ENCODE data around the gene UROC1.

The UROC1 gene

DNA sequence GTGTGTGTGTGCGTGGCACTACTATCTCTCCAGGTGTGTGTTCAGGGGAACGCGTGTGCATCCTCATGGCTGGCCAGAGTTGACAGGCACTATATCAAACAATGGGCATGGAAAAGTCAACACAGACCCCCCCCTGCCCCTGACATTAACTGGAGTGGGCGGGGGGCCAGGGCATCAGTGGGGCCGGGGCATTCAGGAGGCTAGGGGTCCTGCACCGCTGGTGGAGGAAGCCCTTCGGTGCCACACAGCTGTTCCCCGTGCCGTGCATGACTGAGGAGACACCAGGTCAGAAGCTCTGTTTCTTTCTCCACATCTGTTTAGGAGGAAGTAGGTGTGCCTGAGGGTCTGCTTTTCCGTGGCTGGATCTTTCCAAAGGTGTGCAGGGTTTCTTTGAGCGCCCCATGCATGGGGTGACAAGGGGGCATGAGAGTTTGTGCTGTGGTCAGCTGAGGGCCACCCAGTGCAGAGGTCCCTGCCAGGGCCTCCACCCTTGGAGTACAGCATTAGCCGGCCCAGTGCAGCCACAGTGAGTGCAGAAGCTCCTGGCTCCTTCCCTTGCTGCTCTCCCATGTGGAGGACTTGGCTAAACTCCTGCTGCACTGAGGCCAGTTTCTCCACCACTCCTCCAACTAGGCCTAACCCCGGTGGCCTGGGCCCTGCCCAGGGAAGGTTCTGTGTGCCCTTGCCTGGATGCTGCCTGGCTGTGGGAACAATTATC, 33.7 kb upstream of the UROC1 start:
- Mint-ChIP-seq H3K4me1 (ENCODE audit: low read depth) (peaks cover 5% of the 10 kb centered on the region), H3K27me3 (ENCODE audit: low read depth) (no peaks in the 10 kb centered on the region), H3K9me3 (no peaks in the 10 kb centered on the region), H3K27ac (no peak overlapping the region), H3K4me3 (no peak overlapping the region), H3K36me3 (ENCODE audit: low read depth) (no peaks in the 10 kb centered on the region)

DNA sequence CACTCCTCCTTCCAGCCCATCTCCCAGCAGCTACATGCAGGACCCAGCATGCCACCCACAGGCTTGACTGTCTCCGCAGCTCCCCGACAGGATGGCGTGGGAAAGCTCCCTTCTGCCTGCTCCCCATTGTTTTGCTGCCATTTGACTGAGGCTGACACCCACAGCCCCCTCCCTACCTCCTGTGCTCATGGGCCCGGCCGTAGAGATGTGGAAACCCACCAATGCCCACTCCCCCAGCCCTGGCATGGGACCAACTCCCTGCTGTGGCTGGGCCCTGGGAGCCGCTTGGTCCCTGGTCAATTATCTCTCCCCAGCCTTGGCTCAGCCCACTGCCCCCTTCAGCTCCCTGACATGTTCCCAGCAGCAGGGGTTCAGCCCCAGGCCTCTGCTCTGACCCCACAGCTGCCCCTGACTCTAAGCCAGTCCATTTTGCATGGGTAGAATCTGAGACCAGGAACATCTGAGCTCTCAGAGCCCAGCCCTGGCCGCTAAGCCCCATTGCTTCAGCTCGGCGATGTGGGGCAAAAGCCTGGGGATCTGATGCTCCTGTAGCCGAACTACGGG, 33.0 kb upstream of the UROC1 start:
- no peak overlapping the region for H3K4me3 Mint-ChIP-seq
- H3K27ac Mint-ChIP-seq: no peak overlapping the region
- peaks cover 5% of the 10 kb centered on the region for H3K4me1 Mint-ChIP-seq (ENCODE audit: low read depth)
- H3K27me3 Mint-ChIP-seq (ENCODE audit: low read depth): no peaks in the 10 kb centered on the region
- H3K36me3 Mint-ChIP-seq (ENCODE audit: low read depth): no peaks in the 10 kb centered on the region
- H3K9me3 Mint-ChIP-seq: no peaks in the 10 kb centered on the region

DNA sequence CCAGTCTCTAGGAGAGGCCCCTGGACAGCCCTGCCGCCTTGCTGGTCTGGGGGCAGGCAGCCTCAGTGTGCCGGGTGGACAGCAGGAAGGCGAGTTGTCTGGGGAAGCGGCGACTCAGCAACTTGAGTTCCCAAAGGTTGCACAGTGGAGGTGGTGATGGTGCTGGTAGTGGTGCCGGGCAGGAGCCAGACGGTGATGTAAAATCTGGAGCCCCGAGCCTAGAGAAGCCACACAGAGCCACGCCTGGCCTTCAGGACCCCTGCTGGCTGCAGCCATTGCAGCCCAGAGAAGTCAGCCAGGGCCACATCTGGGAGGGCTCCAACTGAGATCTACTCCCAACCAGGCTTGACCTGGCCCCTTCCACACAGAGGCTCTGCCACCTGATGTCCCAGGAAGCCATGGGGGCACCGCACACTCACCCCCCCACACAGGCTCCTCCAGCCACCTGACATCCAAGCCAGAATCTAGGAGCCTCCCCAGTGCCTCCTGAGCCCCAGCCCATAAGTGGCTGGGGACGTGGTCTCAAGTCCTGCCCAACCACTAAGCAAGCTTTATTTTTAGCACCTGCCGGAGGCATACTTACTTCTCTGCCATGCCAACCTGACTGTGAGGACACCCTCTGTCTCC, 32.4 kb upstream of the UROC1 start:
- no peak overlapping the region for H3K27ac Mint-ChIP-seq
- no peaks in the 10 kb centered on the region for H3K27me3 Mint-ChIP-seq (ENCODE audit: low read depth)
- H3K36me3 Mint-ChIP-seq (ENCODE audit: low read depth): no peaks in the 10 kb centered on the region
- no peak overlapping the region for H3K4me3 Mint-ChIP-seq
- no peaks in the 10 kb centered on the region for H3K9me3 Mint-ChIP-seq
- H3K4me1 Mint-ChIP-seq (ENCODE audit: low read depth): peaks cover 5% of the 10 kb centered on the region

DNA sequence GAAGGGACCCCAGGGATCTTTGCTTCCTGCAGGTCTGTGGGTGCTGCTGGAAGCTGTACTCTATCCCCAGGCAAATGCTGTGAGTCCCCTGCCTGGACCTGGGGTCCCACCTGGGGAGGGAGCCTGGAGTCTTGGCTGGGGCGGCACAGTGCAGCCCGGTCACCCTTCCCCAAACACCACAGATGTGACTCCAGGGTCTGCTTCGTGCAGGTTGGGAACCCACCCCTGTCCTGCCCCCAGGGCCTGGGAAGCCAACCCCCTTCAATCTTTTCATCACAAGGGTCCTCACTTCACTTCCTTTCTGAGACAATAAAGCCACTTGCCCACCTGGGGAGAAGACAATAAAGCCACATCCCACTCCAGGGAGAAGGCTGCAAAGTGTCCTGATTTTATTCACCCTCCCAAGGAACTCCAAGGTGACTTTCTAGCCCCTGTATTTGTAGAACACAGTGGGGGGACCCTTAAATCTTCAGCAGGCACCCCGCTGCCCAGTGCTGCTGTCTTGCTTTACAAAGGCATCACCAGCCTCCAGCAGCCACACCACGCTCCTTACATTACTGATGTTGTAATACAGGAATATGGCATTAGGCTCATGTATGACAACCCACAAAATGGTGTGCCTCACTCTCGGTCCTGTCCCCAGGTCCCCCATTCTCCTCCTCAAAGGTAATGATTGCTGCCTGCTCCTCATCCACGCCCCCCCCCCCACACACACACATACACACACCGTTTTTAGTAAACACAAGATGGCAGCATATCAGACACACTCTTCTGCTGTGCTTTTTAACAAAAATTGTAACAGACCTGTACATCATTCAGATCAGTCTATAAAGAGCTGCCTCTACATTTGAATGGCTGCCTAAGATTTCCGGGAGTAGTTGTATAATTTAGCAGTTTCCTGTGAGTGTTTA, 31.2 kb upstream of the UROC1 start:
- no peaks in the 10 kb centered on the region for H3K27me3 Mint-ChIP-seq (ENCODE audit: low read depth)
- no peak overlapping the region for H3K4me3 Mint-ChIP-seq
- peaks cover 5% of the 10 kb centered on the region for H3K4me1 Mint-ChIP-seq (ENCODE audit: low read depth)
- H3K9me3 Mint-ChIP-seq: no peaks in the 10 kb centered on the region
- no peaks in the 10 kb centered on the region for H3K36me3 Mint-ChIP-seq (ENCODE audit: low read depth)
- H3K27ac Mint-ChIP-seq: no peak overlapping the region

DNA sequence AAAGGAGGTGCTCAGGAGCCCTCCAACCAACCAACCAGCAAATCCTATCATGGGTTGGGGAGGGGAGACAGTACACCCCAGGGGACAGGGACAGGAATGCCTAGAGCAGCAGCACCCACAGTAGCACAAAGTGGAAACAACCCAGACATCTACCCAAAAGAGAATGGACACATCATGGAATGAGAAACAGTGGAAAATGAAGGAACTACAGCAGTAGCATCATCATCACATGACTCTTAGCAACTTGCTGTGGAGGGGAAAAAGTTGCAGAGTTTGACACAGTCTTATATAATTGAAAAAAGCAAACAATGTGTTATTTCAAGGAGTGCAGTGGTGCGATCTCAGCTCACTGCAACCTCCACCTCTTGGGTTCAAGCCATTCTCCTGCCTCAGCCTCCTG, 30.1 kb upstream of the UROC1 start:
- no peak overlapping the region for H3K4me3 Mint-ChIP-seq
- no peak overlapping the region for H3K27ac Mint-ChIP-seq
- no peaks in the 10 kb centered on the region for H3K9me3 Mint-ChIP-seq
- no peaks in the 10 kb centered on the region for H3K36me3 Mint-ChIP-seq (ENCODE audit: low read depth)
- no peaks in the 10 kb centered on the region for H3K27me3 Mint-ChIP-seq (ENCODE audit: low read depth)
- H3K4me1 Mint-ChIP-seq (ENCODE audit: low read depth): peaks cover 5% of the 10 kb centered on the region

DNA sequence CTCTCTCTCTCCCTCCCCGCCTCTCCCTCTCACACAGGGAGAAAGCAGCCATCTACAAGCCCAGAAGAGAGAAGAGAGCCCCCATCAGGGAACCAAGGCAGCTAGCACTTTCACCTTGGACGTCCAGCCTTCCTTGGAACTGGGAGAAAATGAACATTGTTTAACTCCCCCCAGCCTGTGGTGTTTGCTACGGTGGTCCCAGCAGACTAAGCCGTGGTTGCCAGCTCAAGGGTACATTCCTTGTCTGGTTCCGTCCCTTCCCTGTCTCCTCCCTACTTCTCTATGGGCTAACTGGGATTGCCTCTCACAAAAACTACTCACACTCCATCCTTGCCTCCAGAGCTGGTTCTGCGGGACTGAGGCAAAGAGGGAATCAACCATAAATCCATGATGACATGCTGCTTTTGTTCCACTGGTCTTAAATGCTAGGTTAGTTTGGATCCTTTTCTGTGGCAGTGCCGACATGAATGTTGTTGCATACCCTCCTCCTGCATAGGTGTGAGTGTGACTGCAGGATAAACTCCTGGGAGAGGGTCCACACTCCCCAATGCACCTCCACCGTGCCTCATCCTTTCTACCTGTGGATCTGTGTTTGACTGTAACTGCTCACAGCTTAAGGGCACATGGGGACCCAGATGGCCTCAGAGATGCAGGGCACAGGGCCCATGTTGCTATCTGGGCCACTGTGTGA, 29.1 kb upstream of the UROC1 start:
- H3K9me3 Mint-ChIP-seq: no peaks in the 10 kb centered on the region
- no peaks in the 10 kb centered on the region for H3K27me3 Mint-ChIP-seq (ENCODE audit: low read depth)
- no peaks in the 10 kb centered on the region for H3K36me3 Mint-ChIP-seq (ENCODE audit: low read depth)
- no peak overlapping the region for H3K27ac Mint-ChIP-seq
- peaks cover 5% of the 10 kb centered on the region for H3K4me1 Mint-ChIP-seq (ENCODE audit: low read depth)
- no peak overlapping the region for H3K4me3 Mint-ChIP-seq

DNA sequence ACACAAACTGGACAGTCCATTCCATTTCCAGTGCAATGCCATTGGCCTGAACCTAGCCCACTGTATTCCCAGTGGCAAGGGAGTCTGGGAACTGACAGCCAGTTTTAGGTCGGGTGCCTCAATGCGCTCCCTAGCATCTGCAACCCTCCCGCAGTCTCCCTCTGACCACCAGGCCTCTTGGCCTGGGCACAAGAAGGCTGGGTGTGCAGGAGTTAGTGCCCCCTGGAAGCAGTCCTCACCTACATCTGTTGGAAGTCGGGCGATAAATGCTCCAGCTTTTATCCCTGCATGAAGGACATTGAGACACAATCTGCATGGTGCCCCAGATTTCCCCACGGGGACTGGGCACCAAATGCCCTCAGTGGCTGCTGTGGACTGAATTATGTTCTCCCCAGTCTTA, 28.4 kb upstream of the UROC1 start:
- Mint-ChIP-seq H3K4me3 (no peak overlapping the region), H3K36me3 (ENCODE audit: low read depth) (no peaks in the 10 kb centered on the region), H3K4me1 (ENCODE audit: low read depth) (peaks cover 5% of the 10 kb centered on the region), H3K27me3 (ENCODE audit: low read depth) (no peaks in the 10 kb centered on the region), H3K9me3 (no peaks in the 10 kb centered on the region), H3K27ac (no peak overlapping the region)

DNA sequence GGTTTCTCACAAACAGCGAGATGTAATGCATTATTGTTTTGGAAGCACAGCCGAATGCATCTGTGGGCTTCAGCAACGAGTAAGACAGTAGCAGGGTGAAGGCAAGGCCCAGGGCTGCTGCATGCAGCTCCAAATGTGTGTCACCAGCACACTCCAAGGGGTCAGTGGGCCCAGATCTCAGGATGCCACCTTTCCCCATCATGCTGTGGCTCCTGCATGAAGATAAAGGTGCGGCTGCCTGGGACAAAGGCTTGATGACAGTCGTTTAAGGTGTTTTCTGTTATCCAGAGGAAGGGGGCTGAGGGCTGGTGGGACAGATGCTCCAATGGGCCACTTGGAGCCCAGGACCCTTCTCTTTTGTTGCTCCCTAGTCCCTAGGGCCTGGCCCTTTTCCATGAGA, 28.0 kb upstream of the UROC1 start:
- Mint-ChIP-seq H3K27ac (no peak overlapping the region), H3K9me3 (no peaks in the 10 kb centered on the region), H3K27me3 (ENCODE audit: low read depth) (no peaks in the 10 kb centered on the region), H3K4me1 (ENCODE audit: low read depth) (peaks cover 8% of the 10 kb centered on the region), H3K36me3 (ENCODE audit: low read depth) (no peaks in the 10 kb centered on the region), H3K4me3 (no peak overlapping the region)

DNA sequence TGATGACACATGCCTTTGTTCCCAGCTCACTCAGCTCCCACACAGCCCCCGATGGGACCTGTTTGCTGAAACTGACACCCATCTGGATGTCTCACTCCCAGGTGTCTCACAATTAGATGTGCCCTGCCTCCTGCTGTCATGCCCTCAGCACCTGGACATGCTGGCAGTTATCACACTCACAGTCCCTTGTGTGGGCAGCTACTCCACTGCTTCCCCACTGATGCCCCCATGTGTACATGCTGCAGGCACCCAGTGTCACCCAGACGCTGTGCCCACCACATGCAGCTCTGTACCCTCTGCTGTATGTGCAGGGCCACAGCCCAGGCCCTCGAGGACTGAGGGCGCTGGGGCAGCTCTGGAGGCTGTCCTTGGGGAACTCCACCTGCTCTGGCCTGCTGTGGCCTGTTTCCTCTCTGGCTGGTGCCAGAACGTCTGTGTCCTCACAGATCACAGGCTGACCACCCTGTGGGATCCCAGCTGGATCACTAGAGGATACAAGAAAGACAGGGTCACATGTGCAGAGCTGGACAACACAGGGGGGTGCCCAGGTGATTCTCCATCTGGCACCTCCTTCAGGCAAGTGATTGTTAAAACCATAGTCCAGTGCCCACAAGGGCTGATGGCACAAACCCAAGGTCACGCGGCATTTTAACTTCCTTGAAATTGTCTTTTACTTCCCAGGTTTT, 27.2 kb upstream of the UROC1 start:
- no peak overlapping the region for H3K27ac Mint-ChIP-seq
- H3K9me3 Mint-ChIP-seq: no peaks in the 10 kb centered on the region
- H3K4me1 Mint-ChIP-seq (ENCODE audit: low read depth): peaks cover 9% of the 10 kb centered on the region
- no peak overlapping the region for H3K4me3 Mint-ChIP-seq
- no peaks in the 10 kb centered on the region for H3K36me3 Mint-ChIP-seq (ENCODE audit: low read depth)
- H3K27me3 Mint-ChIP-seq (ENCODE audit: low read depth): no peaks in the 10 kb centered on the region

DNA sequence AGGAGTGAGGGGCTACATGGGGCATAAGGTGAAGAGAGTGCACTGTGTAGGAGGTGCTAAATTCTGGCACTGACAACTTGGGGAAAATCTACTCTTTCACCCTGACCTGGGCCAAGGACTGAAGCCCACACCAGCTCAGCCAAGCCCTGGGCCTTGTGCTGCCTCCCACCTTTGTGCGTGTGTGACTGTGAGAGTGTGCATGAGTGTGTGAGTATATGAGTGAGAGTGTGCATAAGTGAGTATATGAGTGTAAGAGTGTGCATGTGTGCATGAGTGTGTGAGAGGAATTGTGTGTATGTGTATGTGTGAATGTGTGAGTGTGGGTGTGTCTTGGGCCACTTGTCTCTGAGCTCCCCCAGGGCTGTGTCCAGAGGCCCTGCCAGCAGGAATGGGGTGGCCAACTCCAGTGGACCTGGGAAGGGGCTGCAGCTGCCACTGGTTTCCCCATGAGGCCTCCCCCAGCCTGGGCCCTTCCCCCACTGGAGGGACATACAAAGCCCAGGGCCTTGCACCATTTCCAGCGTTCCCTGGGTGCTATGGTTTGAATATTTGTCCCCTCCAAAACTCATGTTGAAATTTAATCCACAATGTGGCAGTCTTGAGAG, 26.0 kb upstream of the UROC1 start:
- peaks cover 5% of the 10 kb centered on the region for H3K4me1 Mint-ChIP-seq (ENCODE audit: low read depth)
- no peaks in the 10 kb centered on the region for H3K36me3 Mint-ChIP-seq (ENCODE audit: low read depth)
- no peaks in the 10 kb centered on the region for H3K27me3 Mint-ChIP-seq (ENCODE audit: low read depth)
- no peak overlapping the region for H3K4me3 Mint-ChIP-seq
- H3K9me3 Mint-ChIP-seq: no peaks in the 10 kb centered on the region
- no peak overlapping the region for H3K27ac Mint-ChIP-seq

DNA sequence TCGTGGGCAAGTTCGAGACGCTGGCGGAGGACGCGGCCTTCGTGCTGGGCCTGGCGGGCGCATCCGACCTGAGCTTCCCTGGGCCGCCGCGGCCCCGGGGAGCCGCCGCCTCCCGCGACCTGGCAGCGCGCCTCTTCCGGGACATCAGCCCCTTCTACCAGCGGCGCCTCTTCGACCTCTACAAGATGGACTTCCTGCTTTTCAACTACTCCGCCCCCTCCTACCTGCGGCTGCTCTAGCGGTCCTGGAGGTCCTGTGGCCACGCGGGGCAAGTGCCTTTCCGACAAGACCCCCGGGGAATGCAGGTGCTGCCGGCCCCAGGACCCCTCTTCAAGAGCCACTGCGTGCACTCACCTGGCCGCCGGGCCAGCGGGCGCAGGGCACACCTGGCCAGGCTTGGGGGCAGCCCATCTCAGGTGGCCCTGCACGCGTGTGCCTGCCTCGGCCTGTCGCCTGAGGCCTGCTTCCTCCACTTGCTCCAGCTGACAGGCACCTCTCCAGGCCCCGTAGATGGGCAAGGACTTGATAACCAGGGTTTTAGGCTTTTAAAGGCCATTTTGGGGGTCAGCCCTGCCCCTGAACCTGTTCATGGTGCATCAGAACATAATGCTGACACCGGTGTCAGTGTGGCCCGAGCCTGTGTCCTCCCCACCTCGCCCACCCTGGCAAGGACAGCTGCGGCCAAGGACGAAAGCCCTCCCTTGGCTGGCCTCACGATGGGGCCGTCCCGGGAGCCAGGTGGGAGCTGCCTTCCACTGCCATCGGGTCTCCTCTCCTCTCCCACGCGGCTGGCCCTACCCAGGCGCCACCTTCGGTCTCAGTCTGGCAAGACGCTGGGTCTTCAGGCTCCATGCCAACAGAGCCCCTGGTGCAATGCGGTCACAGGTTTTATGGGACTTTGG, 25.0 kb upstream of the UROC1 start:
- Mint-ChIP-seq H3K4me3 (no peak overlapping the region), H3K4me1 (ENCODE audit: low read depth) (peaks cover 5% of the 10 kb centered on the region), H3K27ac (no peak overlapping the region), H3K36me3 (ENCODE audit: low read depth) (no peaks in the 10 kb centered on the region), H3K27me3 (ENCODE audit: low read depth) (no peaks in the 10 kb centered on the region), H3K9me3 (no peaks in the 10 kb centered on the region)

DNA sequence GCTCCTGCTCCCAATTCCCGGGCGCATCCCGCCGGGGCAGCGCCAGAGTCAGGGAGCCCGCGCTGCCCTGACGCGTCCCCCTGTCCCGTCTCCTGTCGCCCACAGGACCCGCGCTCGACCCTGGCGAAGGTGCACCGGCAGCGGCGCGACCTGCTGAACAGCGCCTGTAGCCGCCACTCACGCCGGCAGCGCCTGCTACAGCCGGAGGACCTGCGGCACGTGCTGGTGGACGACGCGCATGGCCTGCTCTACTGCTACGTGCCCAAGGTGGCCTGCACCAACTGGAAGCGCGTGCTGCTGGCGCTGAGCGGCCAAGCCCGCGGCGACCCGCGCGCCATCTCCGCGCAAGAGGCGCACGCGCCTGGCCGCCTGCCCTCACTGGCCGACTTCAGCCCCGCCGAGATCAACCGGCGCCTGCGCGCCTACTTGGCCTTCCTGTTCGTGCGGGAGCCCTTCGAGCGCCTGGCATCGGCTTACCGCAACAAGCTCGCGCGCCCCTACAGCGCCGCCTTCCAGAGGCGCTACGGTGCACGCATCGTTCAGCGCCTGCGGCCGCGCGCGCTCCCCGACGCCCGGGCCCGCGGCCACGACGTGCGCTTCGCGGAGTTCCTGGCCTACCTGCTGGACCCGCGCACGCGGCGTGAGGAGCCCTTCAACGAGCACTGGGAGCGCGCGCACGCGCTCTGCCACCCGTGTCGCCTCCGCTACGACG, 24.2 kb upstream of the UROC1 start:
- Mint-ChIP-seq H3K27me3 (ENCODE audit: low read depth) (no peaks in the 10 kb centered on the region), H3K27ac (no peak overlapping the region), H3K9me3 (no peaks in the 10 kb centered on the region), H3K4me3 (no peak overlapping the region), H3K36me3 (ENCODE audit: low read depth) (no peaks in the 10 kb centered on the region), H3K4me1 (ENCODE audit: low read depth) (peaks cover 5% of the 10 kb centered on the region)

Measured in T-helper 1 cell treated with Interleukin-12 subunit alpha and Interleukin-12 subunit beta and Interleukin-4 antibody, amounts not matched to agents 30 μg/mL and 1 μg/mL, for 36 hours (primary cell).